Parathyroid adenoma (tissue), 2 donors: ENCODE results near the gene RBBP8NL.

Experiments
- H2AFZ ChIP-seq: fragments of 300-600 bp; sonication (generic); one replicate; pipeline ENCODE4 v1.7.0; 2017; ENCODE audit warnings: antibody characterized with exemption, mild to moderate bottlenecking
- H3K27ac ChIP-seq: fragments of 300-600 bp; sonication (generic); one replicate; pipeline ENCODE4 v1.7.0; 2017
- H3K27me3 ChIP-seq: fragments of 300-600 bp; sonication (generic); one replicate; pipeline ENCODE4 v1.7.0; 2017; ENCODE audit warnings: low read length; ENCODE audit not compliant: control insufficient read depth, insufficient read depth
- H3K36me3 ChIP-seq: fragments of 300-600 bp; sonication (generic); one replicate; pipeline ENCODE4 v1.7.0; 2017; ENCODE audit warnings: low read length; ENCODE audit not compliant: control insufficient read depth, insufficient read depth
- H3K4me1 ChIP-seq: fragments of 300-600 bp; sonication (generic); one replicate; pipeline ENCODE4 v1.7.0; 2017; ENCODE audit warnings: control low read depth
- H3K4me2 ChIP-seq: fragments of 300-600 bp; sonication (generic); one replicate; pipeline ENCODE4 v1.7.0; 2017; ENCODE audit warnings: low read length
- H3K4me3 ChIP-seq: fragments of 300-600 bp; sonication (generic); one replicate; pipeline ENCODE4 v1.7.0; 2017; ENCODE audit warnings: low read depth, low read length
- H3K79me2 ChIP-seq: fragments of 300-600 bp; sonication (generic); one replicate; pipeline ENCODE4 v1.7.0; 2017; ENCODE audit warnings: control low read depth
- H3K9ac ChIP-seq: fragments of 300-600 bp; sonication (generic); one replicate; pipeline ENCODE4 v1.7.0; 2017; ENCODE audit warnings: mild to moderate bottlenecking
- H3K9me3 ChIP-seq: fragments of 300-600 bp; sonication (generic); one replicate; pipeline ENCODE4 v1.7.0; 2017; ENCODE audit warnings: low read length; ENCODE audit not compliant: control insufficient read depth
- TF ChIP-seq, protein P1 (sequence below): fragments of 300-600 bp; sonication (generic); IDR thresholded peaks from one replicate; pipeline ENCODE4 v1.7.0; 2017; ENCODE audit warnings: antibody characterized with exemption, mild to moderate bottlenecking
- donor health status: primary hyperparathyroidism.

RBBP8NL gene

DNA sequence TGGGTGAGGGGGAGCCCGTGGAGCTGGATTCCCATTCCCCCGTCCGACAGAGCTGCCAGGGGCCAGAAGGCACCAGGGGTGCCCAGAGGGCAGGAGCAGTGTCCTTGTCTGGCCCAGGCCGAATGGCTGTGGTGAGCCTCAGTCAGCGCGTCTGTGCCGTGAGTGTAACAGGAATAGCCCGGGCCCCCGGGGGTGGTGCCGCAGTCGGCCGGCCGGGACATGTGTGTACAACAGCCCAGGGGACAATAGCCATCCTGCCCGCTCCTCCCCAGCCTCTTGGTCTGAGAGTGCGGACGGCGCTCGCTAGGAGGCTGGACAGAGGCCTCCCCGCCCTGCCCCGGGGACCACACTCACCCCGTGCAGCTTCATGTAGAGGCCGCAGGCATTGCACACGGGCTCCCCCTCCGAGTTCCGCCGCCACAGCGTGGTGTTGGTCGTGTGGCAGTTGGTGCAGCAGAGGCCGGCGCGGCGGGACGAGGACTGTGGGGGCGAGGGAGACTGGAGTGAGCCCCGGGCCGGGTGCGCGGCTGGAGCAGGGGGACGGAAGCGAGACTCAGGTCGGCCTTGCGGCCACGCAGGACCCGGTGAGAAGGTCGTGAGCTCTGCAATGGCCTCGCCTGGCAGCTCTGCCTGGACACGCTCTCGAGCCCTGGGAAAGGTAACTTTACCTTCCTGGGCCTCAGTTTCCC is 38.9 kb upstream of the RBBP8NL start:
- Histone ChIP-seq H3K36me3 (no peaks in the 10 kb centered on the region), H3K27me3 (no peaks in the 10 kb centered on the region)

DNA sequence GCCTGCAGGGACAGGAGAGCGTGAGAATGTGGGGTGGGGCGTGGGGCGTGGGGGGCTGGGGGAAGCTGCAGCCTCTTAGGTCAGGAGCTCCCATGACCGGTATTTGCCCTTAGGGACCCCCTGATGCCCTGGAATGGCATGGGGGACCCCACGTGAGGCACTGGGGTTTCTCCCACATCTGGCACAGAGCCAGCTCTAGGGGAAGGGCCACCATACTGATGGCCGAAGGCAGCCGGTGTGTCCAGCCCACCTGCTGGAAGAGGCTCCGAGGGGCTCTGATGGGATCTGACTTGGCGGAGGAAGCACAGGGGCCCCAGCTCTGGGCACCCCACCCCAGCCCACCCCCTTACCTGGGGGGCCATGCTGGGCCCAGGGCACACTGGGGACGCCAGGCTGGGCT is 37.7 kb upstream of the RBBP8NL start:
- Histone ChIP-seq H2AFZ (no peak overlapping the region), H3K27me3 (no peaks in the 10 kb centered on the region), H3K9me3 (no peaks in the 10 kb centered on the region), H3K36me3 (no peaks in the 10 kb centered on the region), H3K79me2 (no peaks in the 10 kb centered on the region), H3K27ac (no peak overlapping the region), H3K4me2 (no peak overlapping the region), H3K4me3 (no peak overlapping the region), H3K9ac (no peak overlapping the region), H3K4me1 (no peaks in the 10 kb centered on the region)
- TF ChIP-seq, protein P1, sequence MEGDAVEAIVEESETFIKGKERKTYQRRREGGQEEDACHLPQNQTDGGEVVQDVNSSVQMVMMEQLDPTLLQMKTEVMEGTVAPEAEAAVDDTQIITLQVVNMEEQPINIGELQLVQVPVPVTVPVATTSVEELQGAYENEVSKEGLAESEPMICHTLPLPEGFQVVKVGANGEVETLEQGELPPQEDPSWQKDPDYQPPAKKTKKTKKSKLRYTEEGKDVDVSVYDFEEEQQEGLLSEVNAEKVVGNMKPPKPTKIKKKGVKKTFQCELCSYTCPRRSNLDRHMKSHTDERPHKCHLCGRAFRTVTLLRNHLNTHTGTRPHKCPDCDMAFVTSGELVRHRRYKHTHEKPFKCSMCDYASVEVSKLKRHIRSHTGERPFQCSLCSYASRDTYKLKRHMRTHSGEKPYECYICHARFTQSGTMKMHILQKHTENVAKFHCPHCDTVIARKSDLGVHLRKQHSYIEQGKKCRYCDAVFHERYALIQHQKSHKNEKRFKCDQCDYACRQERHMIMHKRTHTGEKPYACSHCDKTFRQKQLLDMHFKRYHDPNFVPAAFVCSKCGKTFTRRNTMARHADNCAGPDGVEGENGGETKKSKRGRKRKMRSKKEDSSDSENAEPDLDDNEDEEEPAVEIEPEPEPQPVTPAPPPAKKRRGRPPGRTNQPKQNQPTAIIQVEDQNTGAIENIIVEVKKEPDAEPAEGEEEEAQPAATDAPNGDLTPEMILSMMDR = no peak

More for the DNA sequence above, 38.9 kb upstream of the RBBP8NL start:
- no peak overlapping the region for H3K4me2 ChIP-seq
- no peak overlapping the region for H3K4me3 ChIP-seq
- TF ChIP-seq, protein P1 = no peak
- H3K4me1 ChIP-seq = no peaks in the 10 kb centered on the region
- H3K79me2 ChIP-seq = no peaks in the 10 kb centered on the region
- no peaks in the 10 kb centered on the region for H3K9me3 ChIP-seq
- H2AFZ ChIP-seq = no peak overlapping the region
- no peak overlapping the region for H3K27ac ChIP-seq
- H3K9ac ChIP-seq = no peak overlapping the region

DNA sequence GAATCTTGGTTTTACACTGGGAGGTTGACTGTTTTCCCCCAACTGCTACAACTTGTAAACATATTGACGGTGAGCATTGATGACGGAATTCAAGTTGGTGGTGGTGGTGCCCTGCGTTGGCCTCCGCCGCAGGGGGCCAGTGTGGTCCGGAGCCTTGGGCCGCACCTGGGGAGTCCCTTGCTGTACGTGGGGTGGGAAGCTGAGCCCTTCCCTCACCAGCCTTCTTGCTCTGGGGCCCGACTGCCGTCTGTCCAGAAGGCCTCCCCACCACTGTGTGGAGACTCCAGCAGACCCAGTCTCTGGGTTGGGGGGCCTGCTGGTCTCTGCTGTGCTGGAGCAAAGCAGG is 37.1 kb upstream of the RBBP8NL start:
- H3K9me3 ChIP-seq = no peaks in the 10 kb centered on the region
- H3K4me2 ChIP-seq = no peak overlapping the region
- TF ChIP-seq, protein P1 = no peak
- no peaks in the 10 kb centered on the region for H3K36me3 ChIP-seq
- H3K4me3 ChIP-seq = no peak overlapping the region
- no peaks in the 10 kb centered on the region for H3K79me2 ChIP-seq
- no peak overlapping the region for H3K9ac ChIP-seq
- no peaks in the 10 kb centered on the region for H3K27me3 ChIP-seq
- no peak overlapping the region for H2AFZ ChIP-seq
- H3K27ac ChIP-seq = no peak overlapping the region
- no peaks in the 10 kb centered on the region for H3K4me1 ChIP-seq

DNA sequence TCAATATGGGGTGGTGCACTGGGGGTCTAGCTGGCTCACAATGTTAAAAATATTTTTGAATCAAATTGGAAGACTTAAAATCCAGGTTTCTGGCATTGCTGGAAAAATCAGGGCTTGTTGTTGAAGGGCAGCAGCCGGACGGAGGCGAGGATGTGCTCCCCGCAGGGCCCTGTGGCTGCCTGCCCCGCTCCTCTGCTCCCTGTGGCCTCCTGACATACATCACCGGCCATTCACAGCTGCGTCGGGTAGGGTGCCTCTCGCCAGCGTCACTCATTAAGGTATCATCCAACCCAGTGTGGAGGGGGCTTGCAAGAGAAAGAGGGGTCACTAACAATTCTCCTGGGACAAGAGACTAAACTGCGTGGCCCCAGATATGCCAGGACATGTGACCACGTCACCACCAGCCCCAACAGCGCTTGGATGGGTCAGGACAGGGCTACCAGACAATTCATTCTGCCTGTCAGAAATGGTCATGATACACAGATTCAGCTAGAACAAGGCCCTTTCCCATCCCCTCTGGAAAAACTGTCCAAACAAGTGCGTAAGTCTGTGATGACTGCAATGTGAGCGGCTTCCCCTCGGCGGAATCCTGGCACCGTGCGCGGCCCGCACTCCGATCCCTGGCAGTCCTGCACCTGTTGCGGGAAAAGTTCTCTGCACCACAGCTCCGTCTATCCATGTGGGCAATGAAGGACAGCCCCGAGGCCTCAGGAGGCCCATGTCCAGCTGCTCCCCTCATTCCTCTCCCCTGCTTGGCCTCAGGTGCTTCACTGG is 36.5 kb upstream of the RBBP8NL start:
- Histone ChIP-seq H3K9me3 (no peaks in the 10 kb centered on the region), H3K4me2 (no peak overlapping the region), H3K27ac (no peak overlapping the region), H3K4me3 (no peak overlapping the region), H3K79me2 (no peaks in the 10 kb centered on the region), H3K4me1 (no peaks in the 10 kb centered on the region), H3K9ac (no peak overlapping the region), H3K36me3 (no peaks in the 10 kb centered on the region), H3K27me3 (no peaks in the 10 kb centered on the region), H2AFZ (no peak overlapping the region)
- TF ChIP-seq, protein P1 = no peak
